H9 (cell line): Measurements from ENCODE around the gene NT5C3B. TPM values are rescaled to one million over a fixed set of nuclear protein-coding genes. Genes with fewer than 3 reads are reported as not detected.

Experiments used
- DNase-seq: peaks from one replicate; pipeline ENCODE4 v3.0.0-alpha.2; 2017
- H2AFZ ChIP-seq: one replicate; pipeline ENCODE4 v1.6.1; 2013; ENCODE audit warnings: mild to moderate bottlenecking, low read length, control low read depth, moderate library complexity
- H2AK5ac ChIP-seq: 2 replicates; pipeline ENCODE4 v1.6.1; 2013; ENCODE audit warnings: low read length, control low read depth, mixed read lengths; ENCODE audit not compliant: insufficient read length
- H2BK120ac ChIP-seq: one replicate; pipeline ENCODE4 v1.6.1; 2013; ENCODE audit warnings: low read depth, mild to moderate bottlenecking, low read length, control low read depth, inconsistent platforms; ENCODE audit not compliant: poor library complexity, severe bottlenecking
- H2BK12ac ChIP-seq: 2 replicates; pipeline ENCODE4 v1.6.1; 2013; ENCODE audit warnings: low read length, control low read depth, mixed read lengths, low read depth; ENCODE audit not compliant: insufficient read length
- H2BK15ac ChIP-seq: 2 replicates; pipeline ENCODE4 v1.6.1; 2013; ENCODE audit warnings: low read depth, low read length, control low read depth
- H2BK20ac ChIP-seq: one replicate; pipeline ENCODE4 v1.6.1; 2013; ENCODE audit warnings: low read depth, mild to moderate bottlenecking, low read length, control low read depth, inconsistent platforms; ENCODE audit not compliant: poor library complexity, severe bottlenecking
- H2BK5ac ChIP-seq: 2 replicates; pipeline ENCODE4 v1.6.1; 2013; ENCODE audit warnings: low read length, control low read depth, mixed read lengths; ENCODE audit not compliant: insufficient read length
- H3K14ac ChIP-seq: 2 replicates; pipeline ENCODE4 v1.6.1; 2013; ENCODE audit warnings: low read length, control low read depth; ENCODE audit not compliant: insufficient read depth
- H3K18ac ChIP-seq: 2 replicates; pipeline ENCODE4 v1.6.1; 2013; ENCODE audit warnings: low read depth, mild to moderate bottlenecking, mixed read lengths, low read length, control low read depth; ENCODE audit not compliant: insufficient read length
- H3K23ac ChIP-seq: 2 replicates; pipeline ENCODE4 v1.6.1; 2013; ENCODE audit warnings: low read length, control low read depth, mixed read lengths, low read depth; ENCODE audit not compliant: insufficient read length
- H3K23me2 ChIP-seq: 2 replicates; pipeline ENCODE4 v1.6.1; 2013; ENCODE audit warnings: low read depth, mild to moderate bottlenecking, mixed read lengths, low read length, control low read depth; ENCODE audit not compliant: insufficient read length, poor library complexity, severe bottlenecking
- H3K27ac ChIP-seq: 2 replicates; pipeline ENCODE4 v1.5.1; 2013; ENCODE audit warnings: low read length, control low read depth, mixed read lengths, low read depth; ENCODE audit not compliant: insufficient read length
- H3K27me3 ChIP-seq: 2 replicates; pipeline ENCODE4 v1.6.1; 2013; ENCODE audit warnings: low read length, control low read depth, inconsistent platforms; ENCODE audit not compliant: insufficient read depth
- H3K4ac ChIP-seq: 2 replicates; pipeline ENCODE4 v1.6.1; 2013; ENCODE audit warnings: low read depth, mild to moderate bottlenecking, control low read depth, inconsistent platforms, low read length, moderate library complexity
- H3K4me1 ChIP-seq: 2 replicates; pipeline ENCODE4 v1.6.1; 2013; ENCODE audit warnings: low read length, control low read depth, inconsistent platforms; ENCODE audit not compliant: insufficient read depth
- H3K4me2 ChIP-seq: 2 replicates; pipeline ENCODE4 v1.6.1; 2013; ENCODE audit warnings: low read length, control low read depth, mixed read lengths; ENCODE audit not compliant: insufficient read length, insufficient read depth
- H3K56ac ChIP-seq: 2 replicates; pipeline ENCODE4 v1.6.1; 2013; ENCODE audit warnings: low read depth, mild to moderate bottlenecking, mixed read lengths, low read length, control low read depth; ENCODE audit not compliant: insufficient read length
- H3K79me1 ChIP-seq: 2 replicates; pipeline ENCODE4 v1.6.1; 2013; ENCODE audit warnings: low read depth, mild to moderate bottlenecking, moderate library complexity, low read length, control low read depth, inconsistent platforms; ENCODE audit not compliant: insufficient read depth, poor library complexity, severe bottlenecking
- H3K79me2 ChIP-seq: 2 replicates; pipeline ENCODE4 v1.6.1; 2013; ENCODE audit warnings: low read length, control low read depth, inconsistent platforms; ENCODE audit not compliant: insufficient read depth
- H3K9ac ChIP-seq: 2 replicates; pipeline ENCODE4 v1.6.1; 2013; ENCODE audit warnings: low read length, control low read depth, mixed read lengths; ENCODE audit not compliant: insufficient read length; ENCODE audit errors: extremely low read depth
- H3K9me3 ChIP-seq: one replicate; pipeline ENCODE4 v1.6.1; 2013; ENCODE audit warnings: low read depth, low read length, inconsistent platforms; ENCODE audit not compliant: control insufficient read depth
- H3T11ph ChIP-seq: one replicate; pipeline ENCODE4 v1.6.1; 2013; ENCODE audit warnings: mild to moderate bottlenecking, low read length, control low read depth, inconsistent platforms
- H4K20me1 ChIP-seq: one replicate; pipeline ENCODE4 v1.6.1; 2013; ENCODE audit not compliant: control insufficient read depth, insufficient read length, insufficient read depth
- H4K5ac ChIP-seq: 2 replicates; pipeline ENCODE4 v1.6.1; 2013; ENCODE audit warnings: low read depth, mild to moderate bottlenecking, mixed read lengths, low read length, control low read depth; ENCODE audit not compliant: insufficient read length
- H4K8ac ChIP-seq: replicated peaks from 2 replicates; pipeline ENCODE4 v1.6.1; 2013; ENCODE audit warnings: low read length, control low read depth, mixed read lengths, low read depth; ENCODE audit not compliant: insufficient read length
- H4K91ac ChIP-seq: 2 replicates; pipeline ENCODE4 v1.6.1; 2013; ENCODE audit warnings: low read depth, mild to moderate bottlenecking, moderate library complexity, mixed read lengths, low read length, control low read depth; ENCODE audit not compliant: insufficient read length
- H3K27ac Mint-ChIP-seq, 3 experiments: 2 replicates in 2 of 3; 3 replicates in 1 of 3; pipeline ENCODE4 v1.8.0; 2020 to 2021; ENCODE audit warnings: mixed read lengths in 3 of 3, mild to moderate bottlenecking in 1 of 3, moderate library complexity in 1 of 3
- H3K27me3 Mint-ChIP-seq: 2 replicates; pipeline ENCODE4 v1.8.0; 2021; ENCODE audit warnings: low read depth, mild to moderate bottlenecking, moderate library complexity, mixed read lengths
- H3K36me3 Mint-ChIP-seq, 3 experiments: 2 replicates in 2 of 3; 3 replicates in 1 of 3; pipeline ENCODE4 v1.8.0; 2020 to 2021; ENCODE audit warnings: low read depth in 3 of 3, mixed read lengths in 3 of 3; ENCODE audit not compliant: insufficient read depth in 1 of 3
- H3K4me1 Mint-ChIP-seq, 2 experiments: 2 replicates each; pipeline ENCODE4 v1.8.0; 2020; ENCODE audit warnings: mixed read lengths in 2 of 2
- H3K4me3 Mint-ChIP-seq, 2 experiments: 2 replicates in 1 of 2; 3 replicates in 1 of 2; pipeline ENCODE4 v1.8.0; 2020 to 2021; ENCODE audit warnings: mild to moderate bottlenecking in 2 of 2, mixed read lengths in 2 of 2, moderate library complexity in 1 of 2
- H3K9me3 Mint-ChIP-seq, 2 experiments: 2 replicates in 1 of 2; 3 replicates in 1 of 2; pipeline ENCODE4 v1.8.0; 2020; ENCODE audit warnings: mild to moderate bottlenecking in 2 of 2, mixed read lengths in 2 of 2, moderate library complexity in 1 of 2
- WGBS: extraction: QIAGEN DNeasy Blood & Tissue Kit; methylation state at CpG from one replicate; pipeline ENCODE4 v1.1.7; 2013; ENCODE audit warnings: missing lambda C conversion rate, low lambda C conversion rate, mixed read lengths; ENCODE audit not compliant: insufficient read length; ENCODE audit errors: extremely low coverage; 5-methylcytosine and 5-hydroxymethylcytosine counted together
- total RNA-seq: library from RNA; stranded (reverse); gene quantifications from 2 replicates; pipeline ENCODE4 v1.2.1, GENCODE V29; 2021
- TF ChIP-seq, protein P1 (sequence below): fragments of 200-600 bp; sonication (generic); conservative IDR thresholded peaks from 3 replicates; pipeline ENCODE4 v1.8.0; 2021; ENCODE audit warnings: antibody characterized with exemption, mild to moderate bottlenecking

The NT5C3B gene
- total RNA-seq, 1 experiment from 2014 or later = 76.1 TPM

- H3T11ph ChIP-seq = no peak overlapping the region
- H4K5ac ChIP-seq = no peak overlapping the region
- H2AK5ac ChIP-seq = no peak overlapping the region
- WGBS = no CpG with 5 or more reads among the region's 9 CpGs
- H3K4me2 ChIP-seq = peak overlapping the region; percentile 76
- peak overlapping the region; percentile 51 for H3K9ac ChIP-seq
- H3K4me1 ChIP-seq = peaks cover 4% of the 10 kb centered on the region; the same call in 1 of the 2 replicates
- no peak overlapping the region for H2BK15ac ChIP-seq
- no peak for DNase-seq
- H3K14ac ChIP-seq = no peak overlapping the region; the same call in 1 of the 2 replicates
- peaks cover 16% of the 10 kb centered on the region for H3K23me2 ChIP-seq
- no peaks in the 10 kb centered on the region for H4K20me1 ChIP-seq
- no peak overlapping the region for H3K27ac ChIP-seq
- Mint-ChIP-seq H3K27ac (peak overlapping the region in 1 of 3 experiments; percentile 97; a peak in 3 of 7 replicates), H3K4me1 (peaks cover 24 to 41% of the 10 kb centered on the region in 2 experiments), H3K9me3 (peaks cover 0 to 10% of the 10 kb centered on the region in 2 experiments; a peak in 3 of 5 replicates), H3K27me3 (peaks cover 11% of the 10 kb centered on the region), H3K36me3 (peaks cover 29 to 37% (median 33%) of the 10 kb centered on the region in 3 experiments), H3K4me3 (peak overlapping the region; percentile 91 to 99)
- H2BK20ac ChIP-seq = no peak overlapping the region
- peaks cover 14% of the 10 kb centered on the region; the same call in 1 of the 2 replicates for H3K79me2 ChIP-seq
- H3K4ac ChIP-seq = no peak overlapping the region
- TF ChIP-seq, protein P1, sequence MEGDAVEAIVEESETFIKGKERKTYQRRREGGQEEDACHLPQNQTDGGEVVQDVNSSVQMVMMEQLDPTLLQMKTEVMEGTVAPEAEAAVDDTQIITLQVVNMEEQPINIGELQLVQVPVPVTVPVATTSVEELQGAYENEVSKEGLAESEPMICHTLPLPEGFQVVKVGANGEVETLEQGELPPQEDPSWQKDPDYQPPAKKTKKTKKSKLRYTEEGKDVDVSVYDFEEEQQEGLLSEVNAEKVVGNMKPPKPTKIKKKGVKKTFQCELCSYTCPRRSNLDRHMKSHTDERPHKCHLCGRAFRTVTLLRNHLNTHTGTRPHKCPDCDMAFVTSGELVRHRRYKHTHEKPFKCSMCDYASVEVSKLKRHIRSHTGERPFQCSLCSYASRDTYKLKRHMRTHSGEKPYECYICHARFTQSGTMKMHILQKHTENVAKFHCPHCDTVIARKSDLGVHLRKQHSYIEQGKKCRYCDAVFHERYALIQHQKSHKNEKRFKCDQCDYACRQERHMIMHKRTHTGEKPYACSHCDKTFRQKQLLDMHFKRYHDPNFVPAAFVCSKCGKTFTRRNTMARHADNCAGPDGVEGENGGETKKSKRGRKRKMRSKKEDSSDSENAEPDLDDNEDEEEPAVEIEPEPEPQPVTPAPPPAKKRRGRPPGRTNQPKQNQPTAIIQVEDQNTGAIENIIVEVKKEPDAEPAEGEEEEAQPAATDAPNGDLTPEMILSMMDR = no peak
- no peak overlapping the region for H2BK5ac ChIP-seq
- no peak overlapping the region for H4K8ac ChIP-seq
- H3K79me1 ChIP-seq = peaks cover 2% of the 10 kb centered on the region
- H3K56ac ChIP-seq = no peak overlapping the region
- no peak overlapping the region for H3K23ac ChIP-seq
- H2AFZ ChIP-seq = no peak overlapping the region
- H3K18ac ChIP-seq = no peak overlapping the region
- no peak overlapping the region for H2BK12ac ChIP-seq
- no peak overlapping the region for H2BK120ac ChIP-seq
- no peaks in the 10 kb centered on the region for H3K9me3 ChIP-seq
- H3K27me3 ChIP-seq = no peaks in the 10 kb centered on the region
- H4K91ac ChIP-seq = no peak overlapping the region
Observed at GRCh38 chr17:41813699-41814124, 22.3 kb downstream of the NT5C3B start.
